ENCODE measurements around the gene KCP. TPM values are rescaled to one million over a fixed set of nuclear protein-coding genes. Genes with fewer than 3 reads are reported as not detected.

The KCP gene
- total RNA-seq, 1 donor from 2014 or later = 1.3 TPM

DNA sequence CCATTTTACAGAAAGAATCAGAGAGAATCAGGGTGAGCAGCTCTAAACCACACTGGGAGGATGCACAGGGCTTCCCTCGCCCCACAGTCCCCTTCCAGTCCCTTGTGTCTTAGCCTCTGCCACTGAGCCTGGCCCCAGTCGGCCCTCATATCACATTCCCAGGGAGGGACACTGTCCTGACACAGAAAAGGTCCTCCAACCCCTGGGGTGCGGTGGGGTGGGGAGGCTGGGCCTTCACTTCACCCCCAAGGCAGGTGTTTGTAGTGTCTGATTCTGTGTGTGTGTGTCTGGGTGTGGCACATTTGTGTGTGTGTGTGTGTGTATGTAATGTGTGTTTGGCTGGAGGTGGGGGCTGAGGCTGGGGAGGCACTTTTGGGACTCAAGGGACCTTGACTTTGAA, 1.8 kb upstream of the KCP start:
- no peaks in the 10 kb centered on the region for H3K9me3 ChIP-seq
- H3K4me1 ChIP-seq = peaks cover 11% of the 10 kb centered on the region
- TF ChIP-seq, protein P1, sequence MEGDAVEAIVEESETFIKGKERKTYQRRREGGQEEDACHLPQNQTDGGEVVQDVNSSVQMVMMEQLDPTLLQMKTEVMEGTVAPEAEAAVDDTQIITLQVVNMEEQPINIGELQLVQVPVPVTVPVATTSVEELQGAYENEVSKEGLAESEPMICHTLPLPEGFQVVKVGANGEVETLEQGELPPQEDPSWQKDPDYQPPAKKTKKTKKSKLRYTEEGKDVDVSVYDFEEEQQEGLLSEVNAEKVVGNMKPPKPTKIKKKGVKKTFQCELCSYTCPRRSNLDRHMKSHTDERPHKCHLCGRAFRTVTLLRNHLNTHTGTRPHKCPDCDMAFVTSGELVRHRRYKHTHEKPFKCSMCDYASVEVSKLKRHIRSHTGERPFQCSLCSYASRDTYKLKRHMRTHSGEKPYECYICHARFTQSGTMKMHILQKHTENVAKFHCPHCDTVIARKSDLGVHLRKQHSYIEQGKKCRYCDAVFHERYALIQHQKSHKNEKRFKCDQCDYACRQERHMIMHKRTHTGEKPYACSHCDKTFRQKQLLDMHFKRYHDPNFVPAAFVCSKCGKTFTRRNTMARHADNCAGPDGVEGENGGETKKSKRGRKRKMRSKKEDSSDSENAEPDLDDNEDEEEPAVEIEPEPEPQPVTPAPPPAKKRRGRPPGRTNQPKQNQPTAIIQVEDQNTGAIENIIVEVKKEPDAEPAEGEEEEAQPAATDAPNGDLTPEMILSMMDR (IDR thresholded peaks at IDR 0.05) = no peak
- no peak overlapping the region for H3K27ac ChIP-seq
- no peaks in the 10 kb centered on the region for H3K36me3 ChIP-seq
- intact Hi-C loops (cut with DNase I) = no loop called here
- peaks cover 71% of the 10 kb centered on the region for H3K27me3 ChIP-seq
- DNase-seq (peak; percentile 46), ATAC-seq (no peak)
- no peak overlapping the region for H3K4me3 ChIP-seq

DNA sequence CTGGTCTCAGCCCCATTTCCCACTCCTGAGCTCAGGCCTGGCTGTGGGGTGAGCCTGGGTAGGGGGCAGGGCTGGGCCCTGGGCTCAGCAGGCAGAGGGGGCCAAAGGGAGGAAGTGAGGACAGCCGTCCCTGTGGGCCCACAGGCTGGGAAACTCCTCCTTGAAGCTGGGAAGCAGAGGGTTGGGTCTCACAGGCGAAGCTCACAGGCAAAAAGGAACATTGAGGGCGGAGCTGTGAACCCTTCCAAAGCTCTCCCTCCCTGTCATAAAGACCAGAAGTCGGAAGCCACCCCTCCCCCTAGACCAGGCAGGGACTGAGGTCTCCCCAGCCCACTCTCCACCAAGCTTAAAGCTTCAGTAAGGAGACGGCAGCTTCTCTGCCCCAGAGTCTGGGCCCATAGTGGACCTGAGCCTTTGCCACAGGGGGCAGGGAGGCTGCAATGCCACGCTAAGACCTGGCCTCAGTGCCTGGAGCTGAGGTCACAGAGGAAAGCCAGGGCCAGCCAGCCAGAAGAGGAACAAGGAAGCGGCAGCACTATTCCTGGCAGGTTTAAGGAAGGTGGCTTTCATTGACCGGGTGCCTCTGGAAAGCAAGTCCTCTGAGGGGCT, 1.0 kb upstream of the KCP start:
- no peaks in the 10 kb centered on the region for H3K36me3 ChIP-seq
- intact Hi-C loops (cut with DNase I) = no loop called here
- TF ChIP-seq, protein P1 (IDR thresholded peaks at IDR 0.05) = no peak
- peak; percentile 57 for DNase-seq
- no peaks in the 10 kb centered on the region for H3K9me3 ChIP-seq
- ATAC-seq = peak; percentile 3
- no peak overlapping the region for H3K4me3 ChIP-seq
- peaks cover 11% of the 10 kb centered on the region for H3K4me1 ChIP-seq
- no peak overlapping the region for H3K27ac ChIP-seq
- H3K27me3 ChIP-seq = peaks cover 71% of the 10 kb centered on the region

DNA sequence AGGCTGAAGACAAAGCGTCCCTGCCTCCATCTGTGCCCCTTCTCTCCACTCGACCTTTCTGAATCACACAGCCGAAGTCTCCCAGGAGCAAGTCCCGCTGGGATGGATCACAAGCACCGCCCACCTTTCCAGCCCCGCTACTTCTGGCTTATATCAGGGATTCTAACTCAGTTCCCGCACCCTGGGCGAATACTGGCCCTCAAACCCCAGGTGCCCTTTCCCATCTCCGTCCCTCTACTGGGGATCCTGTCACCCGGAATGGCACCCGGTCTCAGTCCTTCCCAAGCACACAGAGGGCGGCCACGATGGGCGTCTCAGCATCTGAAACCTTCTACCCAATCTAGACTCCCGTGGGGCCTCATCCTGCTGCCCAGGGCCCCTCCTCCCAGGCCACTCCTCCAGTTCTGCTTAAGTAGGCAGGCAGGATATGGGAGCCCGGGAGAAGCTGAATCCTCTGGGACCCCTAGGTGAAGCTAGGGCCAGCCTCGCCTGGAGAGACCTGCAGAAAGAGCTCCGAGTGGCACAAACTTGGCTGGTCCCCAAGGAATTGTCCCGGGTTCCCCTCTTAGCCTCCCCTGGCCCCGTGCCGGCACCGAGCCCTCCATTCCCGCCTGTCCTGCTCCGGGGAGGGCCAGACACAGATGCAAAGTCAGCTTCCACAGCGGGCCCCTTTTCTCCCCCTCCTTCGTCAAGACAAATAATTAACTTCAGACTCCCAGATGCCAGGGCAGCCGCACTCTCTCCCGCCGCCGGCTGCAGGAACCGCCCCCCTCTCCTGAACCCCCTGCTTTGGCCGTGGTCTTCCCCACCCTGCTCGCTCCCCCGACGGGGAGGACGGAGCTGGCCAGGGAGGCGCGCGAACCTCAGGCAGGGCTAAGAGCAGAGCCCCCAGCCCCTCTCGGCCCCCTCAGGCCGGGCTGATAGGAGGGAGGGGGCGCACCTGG, 612 bp downstream of the KCP start:
- peaks cover 61% of the 10 kb centered on the region for H3K27me3 ChIP-seq
- TF ChIP-seq, protein P1 (IDR thresholded peaks at IDR 0.05) = no peak
- no peaks in the 10 kb centered on the region for H3K9me3 ChIP-seq
- H3K4me1 ChIP-seq = peaks cover 7% of the 10 kb centered on the region
- no peak overlapping the region for H3K4me3 ChIP-seq
- ATAC-seq = no peak
- intact Hi-C loops (cut with DNase I) = no loop called here
- no peak overlapping the region for H3K27ac ChIP-seq
- H3K36me3 ChIP-seq = no peaks in the 10 kb centered on the region
- peak; percentile 61 for DNase-seq

DNA sequence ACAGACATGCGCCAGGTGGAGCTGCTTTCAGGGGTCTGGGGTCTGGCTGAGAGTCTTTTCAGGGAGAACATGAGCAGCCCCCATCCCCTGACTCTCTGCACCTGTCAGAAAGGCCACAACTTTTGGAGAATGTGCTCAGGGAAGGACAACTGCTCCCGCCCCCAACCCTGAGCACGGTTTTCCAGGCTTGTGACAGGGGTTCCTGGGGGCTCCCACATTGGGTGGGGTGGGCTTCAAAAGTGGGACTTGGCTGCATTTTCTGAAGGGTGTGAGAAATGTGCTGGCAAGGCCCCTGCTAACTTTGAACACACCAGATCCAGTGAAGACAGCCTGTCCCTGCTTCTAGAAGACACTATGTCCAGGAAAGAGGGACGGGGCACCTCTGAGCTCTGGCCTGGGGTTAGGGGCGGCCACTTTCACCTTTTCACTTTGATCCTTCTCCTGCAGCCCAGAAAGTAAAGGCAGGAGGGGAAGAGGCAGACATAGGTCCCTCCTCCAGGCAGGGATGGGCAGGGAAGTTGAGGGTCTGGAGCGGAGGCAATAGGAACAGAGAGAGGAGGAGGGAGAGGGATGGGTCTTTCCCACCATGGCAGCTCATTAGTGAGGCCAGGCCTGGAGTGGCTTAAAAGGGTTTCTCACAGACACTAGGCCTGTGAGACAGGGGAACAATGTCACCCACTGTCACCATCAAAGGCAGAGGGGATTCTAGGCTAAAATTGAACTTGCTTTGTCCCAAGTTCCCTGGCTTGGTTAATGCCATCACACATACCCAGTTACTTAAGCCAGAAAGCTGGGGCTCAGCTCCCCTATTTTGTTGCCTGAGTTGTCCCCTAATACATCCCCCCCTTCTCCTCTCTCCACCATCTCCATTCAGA, 1.5 kb downstream of the KCP start:
- intact Hi-C loops (cut with DNase I) = no loop called here
- no peak overlapping the region for H3K4me3 ChIP-seq
- H3K27me3 ChIP-seq = peaks cover 52% of the 10 kb centered on the region
- ATAC-seq = no peak
- H3K4me1 ChIP-seq = peaks cover 7% of the 10 kb centered on the region
- TF ChIP-seq, protein P1 (IDR thresholded peaks at IDR 0.05) = no peak
- H3K27ac ChIP-seq = no peak overlapping the region
- H3K9me3 ChIP-seq = no peaks in the 10 kb centered on the region
- peak; percentile 46 for DNase-seq
- no peaks in the 10 kb centered on the region for H3K36me3 ChIP-seq

DNA sequence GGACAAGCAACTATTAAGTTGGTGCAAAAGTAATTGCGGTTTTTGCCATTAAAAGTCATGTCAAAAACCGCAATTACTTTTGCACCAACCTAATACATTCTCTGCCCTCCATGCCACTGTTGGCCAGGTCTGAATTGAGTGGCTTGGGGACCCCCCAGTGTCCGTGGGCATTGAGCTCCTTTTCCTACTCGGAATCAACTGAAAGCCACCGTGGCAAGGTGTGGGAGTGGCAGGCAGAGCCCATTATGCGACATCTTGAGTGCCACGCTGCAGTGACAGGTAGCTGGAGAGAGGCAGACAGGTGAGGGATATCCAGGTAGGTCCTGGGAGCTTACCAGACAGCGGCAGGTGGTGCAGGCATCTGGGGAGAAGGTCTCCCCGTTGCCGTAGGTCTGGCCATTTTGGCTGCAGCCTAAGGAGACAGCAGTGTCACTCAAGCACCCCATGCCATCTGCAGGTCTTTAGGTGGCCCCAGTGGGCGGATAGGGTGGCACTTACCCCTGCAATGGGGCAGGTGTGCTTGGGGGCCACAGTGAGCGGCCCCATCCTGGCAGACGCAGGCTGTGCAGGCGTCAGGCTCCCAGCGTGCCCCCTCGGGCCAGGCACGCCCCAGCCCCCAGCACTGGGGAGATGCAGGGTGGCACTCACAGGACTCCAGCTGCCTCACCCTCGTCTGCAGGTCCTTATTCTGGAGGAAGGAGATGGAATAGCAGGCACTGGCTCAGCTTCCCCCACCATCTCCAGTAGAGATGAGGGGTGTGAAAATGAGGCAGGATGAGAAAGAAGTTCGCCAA, 3.5 kb downstream of the KCP start:
- DNase-seq = peak; percentile 46
- intact Hi-C loops (cut with DNase I) = no loop called here
- Histone ChIP-seq H3K4me3 (no peak overlapping the region), H3K27ac (no peak overlapping the region), H3K27me3 (peaks cover 50% of the 10 kb centered on the region), H3K36me3 (no peaks in the 10 kb centered on the region), H3K9me3 (no peaks in the 10 kb centered on the region), H3K4me1 (peaks cover 7% of the 10 kb centered on the region)
- no peak for ATAC-seq
- TF ChIP-seq, protein P1 (IDR thresholded peaks at IDR 0.05) = no peak

Measured in upper lobe of right lung (tissue), 1 donor.